VCaP (cell line): ENCODE results near the gene SRCIN1.

ENCODE experiments used
- H3K27ac ChIP-seq: fragments of 450-650 bp; 2 replicates; pipeline ENCODE4 v1.5.1; 2017
- CTCF ChIP-seq: fragments of 450-650 bp; conservative IDR thresholded peaks from 2 replicates; pipeline ENCODE4 v1.5.1; 2017; ENCODE audit warnings: mild to moderate bottlenecking, moderate library complexity

Gene SRCIN1

GRCh38 chr17:38539386-38539785 is 66.4 kb downstream of the SRCIN1 start:
- TF ChIP-seq CTCF: no peak
- no peak overlapping the region for H3K27ac ChIP-seq

- H3K27ac ChIP-seq: no peak overlapping the region
- no peak for TF ChIP-seq CTCF
Observed at GRCh38 chr17:38538906-38539305, 66.8 kb downstream of the SRCIN1 start.

- TF ChIP-seq CTCF: no peak
- H3K27ac ChIP-seq: no peak overlapping the region
Observed at GRCh38 chr17:38536661-38537060, 69.1 kb downstream of the SRCIN1 start.

GRCh38 chr17:38535886-38536285 is 69.9 kb downstream of the SRCIN1 start:
- no peak for TF ChIP-seq CTCF
- H3K27ac ChIP-seq: no peak overlapping the region

GRCh38 chr17:38534498-38534885 is 71.3 kb downstream of the SRCIN1 start:
- no peak for TF ChIP-seq CTCF
- H3K27ac ChIP-seq: no peak overlapping the region

GRCh38 chr17:38533866-38534497 is 71.8 kb downstream of the SRCIN1 start:
- H3K27ac ChIP-seq: no peak overlapping the region
- TF ChIP-seq CTCF: no peak

- no peak for TF ChIP-seq CTCF
Observed at GRCh38 chr17:38533241-38533640, 72.5 kb downstream of the SRCIN1 start.

More at GRCh38 chr17:38533241-38533640, 72.5 kb downstream of the SRCIN1 start:
- H3K27ac ChIP-seq: no peak overlapping the region
